Measurements from ENCODE around the gene LGMN. TPM values are rescaled to one million over a fixed set of nuclear protein-coding genes. Genes with fewer than 3 reads are reported as not detected.

The LGMN gene
- total and polyA plus RNA-seq, 9 of the 15 experiments (the other 6 are each of a cell fraction or from before 2014, with no cell fraction given) = 0.05 to 1.4 (median 0.43) TPM; not detected in 2

DNA sequence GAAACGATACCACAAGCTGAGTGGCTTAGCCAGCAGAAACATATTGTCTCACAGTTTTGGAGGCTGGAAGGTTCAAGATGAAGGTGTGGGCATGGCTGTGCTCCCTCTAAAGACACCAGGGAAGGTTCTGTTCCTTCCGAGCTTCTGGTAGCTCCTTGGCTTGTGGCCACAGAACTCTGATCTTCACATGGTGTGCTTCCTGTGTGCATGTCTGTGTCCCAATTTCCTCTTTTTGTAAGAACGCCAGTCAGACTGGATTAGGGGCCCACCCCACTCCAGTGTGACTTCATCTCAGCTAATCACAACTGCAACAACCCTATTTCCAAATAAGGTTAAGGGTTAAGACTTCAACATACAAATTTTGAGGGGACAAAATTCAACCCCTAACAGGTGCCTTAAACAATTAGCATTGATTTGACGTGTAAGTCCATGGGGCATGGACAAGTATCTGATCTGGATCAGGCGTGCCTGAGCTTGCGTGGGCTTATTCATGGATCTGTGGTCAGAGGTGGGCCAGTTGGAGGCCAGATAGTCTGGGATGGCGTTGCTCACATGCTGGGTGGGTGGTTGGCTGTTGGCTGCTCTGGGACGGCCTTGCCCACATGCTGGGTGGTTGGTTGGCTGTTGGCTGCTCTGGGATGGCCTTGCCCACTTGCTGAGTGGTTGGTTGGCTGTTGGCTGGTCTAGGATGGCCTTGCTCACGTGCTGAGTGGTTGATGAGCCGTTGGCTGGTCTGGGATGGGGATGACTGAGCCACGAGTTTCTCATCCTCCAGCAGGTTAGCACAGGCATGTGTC, 88.5 kb downstream of the LGMN start:
- peak overlapping the region; percentile 63; the same call in 1 of the 2 replicates for H2AFZ ChIP-seq (ENCODE audit: low read depth, low read length)
- peaks cover 3 to 15% of the 10 kb centered on the region in 2 experiments; a peak in 3 of 5 replicates for H3K27me3 ChIP-seq (ENCODE audit: control insufficient read depth in 2 of 2, insufficient read depth in 2 of 2, low read length in 2 of 2)
- H3K9ac ChIP-seq (ENCODE audit: insufficient read depth in 1 of 2, low read depth in 2 of 2, low read length in 2 of 2) = no peak overlapping the region
- DNase-seq (ENCODE audit: extremely low read depth in 1 of 4, low spot score in 3 of 4) (no peak), ATAC-seq (no peak; the same call in 2 of the 3 replicates), FAIRE-seq (no peak)
- intact Hi-C loops (cut with micrococcal nuclease) = no loop called here
- H3K36me3 ChIP-seq (ENCODE audit: control insufficient read depth, insufficient read depth, low read length) = no peaks in the 10 kb centered on the region
- no peak overlapping the region for H3K4me2 ChIP-seq (ENCODE audit: insufficient read depth, low read length)
- BruUV-seq (replicated peaks) = no TSS peak
- ChIA-PET POLR2A (no interaction called here), CTCF (ENCODE audit: low intra/inter-chr PET ratio) (no interaction called here)
- H3K27ac ChIP-seq (ENCODE audit: extremely low read depth, low read depth, low read length) = no peak overlapping the region
- 3% methylated on average over 6 of the region's 11 CpGs for WGBS (ENCODE audit: insufficient coverage, low coverage, missing lambda C conversion rate)
- no peaks in the 10 kb centered on the region for H3K79me2 ChIP-seq (ENCODE audit: control insufficient read depth, insufficient read depth, low read length)
- in situ Hi-C loops (cut with MboI) = no loop called here
- peaks cover 0 to 11% of the 10 kb centered on the region in 2 experiments; a peak in 3 of 5 replicates for H3K4me1 ChIP-seq (replicated peaks in 1 of 2; ENCODE audit: control insufficient read depth in 2 of 2, insufficient read depth in 2 of 2, low read length in 2 of 2)
- H3K4me3 ChIP-seq = no peak overlapping the region
- H3K9me3 ChIP-seq (replicated peaks; ENCODE audit: control insufficient read depth, insufficient read depth, low read depth, low read length) = no peaks in the 10 kb centered on the region
- H4K20me1 ChIP-seq (replicated peaks; ENCODE audit: control insufficient read depth, insufficient read depth, low read length) = no peaks in the 10 kb centered on the region
- no peaks in the 10 kb centered on the region for H3K9me1 ChIP-seq (ENCODE audit: control insufficient read depth, insufficient read depth, low read length)
- TF ChIP-seq GABPA (tag; conservative IDR thresholded peaks at IDR 0.05; ENCODE audit: low read depth) = 0 out of 2 replicates have a peak, but pooled peaks have one; percentile 23
- TF ChIP-seq ZEB2 (IDR thresholded peaks at IDR 0.05) = no peak
- TF ChIP-seq, protein P1, sequence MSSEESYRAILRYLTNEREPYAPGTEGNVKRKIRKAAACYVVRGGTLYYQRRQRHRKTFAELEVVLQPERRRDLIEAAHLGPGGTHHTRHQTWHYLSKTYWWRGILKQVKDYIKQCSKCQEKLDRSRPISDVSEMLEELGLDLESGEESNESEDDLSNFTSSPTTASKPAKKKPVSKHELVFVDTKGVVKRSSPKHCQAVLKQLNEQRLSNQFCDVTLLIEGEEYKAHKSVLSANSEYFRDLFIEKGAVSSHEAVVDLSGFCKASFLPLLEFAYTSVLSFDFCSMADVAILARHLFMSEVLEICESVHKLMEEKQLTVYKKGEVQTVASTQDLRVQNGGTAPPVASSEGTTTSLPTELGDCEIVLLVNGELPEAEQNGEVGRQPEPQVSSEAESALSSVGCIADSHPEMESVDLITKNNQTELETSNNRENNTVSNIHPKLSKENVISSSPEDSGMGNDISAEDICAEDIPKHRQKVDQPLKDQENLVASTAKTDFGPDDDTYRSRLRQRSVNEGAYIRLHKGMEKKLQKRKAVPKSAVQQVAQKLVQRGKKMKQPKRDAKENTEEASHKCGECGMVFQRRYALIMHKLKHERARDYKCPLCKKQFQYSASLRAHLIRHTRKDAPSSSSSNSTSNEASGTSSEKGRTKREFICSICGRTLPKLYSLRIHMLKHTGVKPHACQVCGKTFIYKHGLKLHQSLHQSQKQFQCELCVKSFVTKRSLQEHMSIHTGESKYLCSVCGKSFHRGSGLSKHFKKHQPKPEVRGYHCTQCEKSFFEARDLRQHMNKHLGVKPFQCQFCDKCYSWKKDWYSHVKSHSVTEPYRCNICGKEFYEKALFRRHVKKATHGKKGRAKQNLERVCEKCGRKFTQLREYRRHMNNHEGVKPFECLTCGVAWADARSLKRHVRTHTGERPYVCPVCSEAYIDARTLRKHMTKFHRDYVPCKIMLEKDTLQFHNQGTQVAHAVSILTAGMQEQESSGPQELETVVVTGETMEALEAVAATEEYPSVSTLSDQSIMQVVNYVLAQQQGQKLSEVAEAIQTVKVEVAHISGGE (CRISPR knock-in tag; IDR thresholded peaks at IDR 0.05) = peak in 1 of 3 experiments; percentile 58; a peak in 2 of 6 replicates
- TF ChIP-seq, protein P2, sequence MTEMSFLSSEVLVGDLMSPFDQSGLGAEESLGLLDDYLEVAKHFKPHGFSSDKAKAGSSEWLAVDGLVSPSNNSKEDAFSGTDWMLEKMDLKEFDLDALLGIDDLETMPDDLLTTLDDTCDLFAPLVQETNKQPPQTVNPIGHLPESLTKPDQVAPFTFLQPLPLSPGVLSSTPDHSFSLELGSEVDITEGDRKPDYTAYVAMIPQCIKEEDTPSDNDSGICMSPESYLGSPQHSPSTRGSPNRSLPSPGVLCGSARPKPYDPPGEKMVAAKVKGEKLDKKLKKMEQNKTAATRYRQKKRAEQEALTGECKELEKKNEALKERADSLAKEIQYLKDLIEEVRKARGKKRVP (CRISPR knock-in tag; IDR thresholded peaks at IDR 0.05) = no peak
- no peak for TF ChIP-seq MAFF (IDR thresholded peaks at IDR 0.05; ENCODE audit: low read length)
- TF ChIP-seq ZNF561 (CRISPR knock-in tag; conservative IDR thresholded peaks at IDR 0.05) = no peak
- TF ChIP-seq FOXO4 (CRISPR knock-in tag; IDR thresholded peaks at IDR 0.05) = no peak
- TF ChIP-seq SNAPC5 (CRISPR knock-in tag; IDR thresholded peaks at IDR 0.05) = no peak
